Esophagus squamous epithelium (tissue), 5 donors: ENCODE results near the gene KIF1A. TPM values are rescaled to one million over a fixed set of nuclear protein-coding genes. Genes with fewer than 3 reads are reported as not detected.

Experiments
- DNase-seq: peaks from one replicate; lab custom pipeline; 2025; lab: John Stamatoyannopoulos, UW
- H3K27ac ChIP-seq, 4 donors: fragments of 200-600 bp; sonication (generic); one replicate each; pipeline ENCODE4 v1.5.1; 2016 to 2019; ENCODE audit warnings: mild to moderate bottlenecking in 1 of 4
- H3K27me3 ChIP-seq, 4 donors: fragments of 200-600 bp; sonication (generic); 1 replicate in 3 of 4; 2 replicates in 1 of 4; pipeline versions ENCODE4 v1.5.1 to v1.6.0; 2017 to 2021; ENCODE audit warnings: antibody characterized with exemption in 1 of 4
- H3K36me3 ChIP-seq, 3 donors: fragments of 200-600 bp; sonication (generic); one replicate each; pipeline ENCODE4 v1.5.1; 2016 to 2019
- H3K4me1 ChIP-seq, 3 donors: fragments of 200-600 bp; sonication (generic); one replicate each; pipeline ENCODE4 v1.5.1; 2017 to 2019
- H3K4me3 ChIP-seq, 4 donors: fragments of 200-600 bp; sonication (generic); 1 replicate in 3 of 4; 2 replicates in 1 of 4; pipeline ENCODE4 v1.5.1; 2016 to 2019; ENCODE audit warnings: mild to moderate bottlenecking in 2 of 4, moderate library complexity in 1 of 4
- H3K9me3 ChIP-seq, 3 donors: fragments of 200-600 bp; sonication (generic); one replicate each; pipeline ENCODE4 v1.5.1; 2016 to 2019
- CTCF ChIP-seq, 6 experiments: fragments of 450-650 bp in 4 of 6; fragments of 200-600 bp in 2 of 6; sonication (generic) in 2 of 6; IDR thresholded peaks; one replicate each; pipeline ENCODE4 v1.5.1; 2016 to 2019; ENCODE audit warnings: antibody characterized with exemption in 6 of 6, mild to moderate bottlenecking in 4 of 6, moderate library complexity in 4 of 6
- POLR2A ChIP-seq, 4 donors: fragments of 450-650 bp; IDR thresholded peaks; one replicate each; pipeline ENCODE4 v1.6.1; 2017; ENCODE audit warnings: antibody characterized with exemption in 4 of 4, mild to moderate bottlenecking in 4 of 4, moderate library complexity in 3 of 4
- WGBS, 2 donors: methylation state at CpG; one replicate each; pipeline ENCODE4 v1.1.5; 2018; 5-methylcytosine and 5-hydroxymethylcytosine counted together
- intact Hi-C: fragments of 100-400 bp; cut with DNase I; formaldehyde crosslinking; loops from one replicate; pipeline ENCODE4 v1.15.0; 2022
- total RNA-seq, 4 donors: library from RNA; depleted of rRNA; stranded (reverse); fragments of >200 nt; gene quantifications; one replicate each; pipeline ENCODE4 v1.1.0, GENCODE V29; 2016
- donor health status: DM: yes; HTN: yes; CAD: no.

Gene KIF1A
- total RNA-seq, 4 donors from 2014 or later: 0.15 TPM; not detected in 3

GRCh38 chr2:240705204-240705791 is 114.7 kb downstream of the KIF1A start:
- Histone ChIP-seq H3K36me3 (no peaks in the 10 kb centered on the region), H3K9me3 (no peaks in the 10 kb centered on the region), H3K27ac (no peak overlapping the region), H3K4me1 (no peaks in the 10 kb centered on the region), H3K4me3 (no peak overlapping the region), H3K27me3 (peaks cover 0 to 84% (median 0%) of the 10 kb centered on the region in 4 donors)
- intact Hi-C loops: loop anchor here (10.0 kb wide), 1 partner anchor 200 kb away; no protein-coding TSS in a partner anchor
- no peak for DNase-seq
- TF ChIP-seq CTCF (IDR thresholded peaks at IDR 0.05) (no peak), POLR2A (IDR thresholded peaks at IDR 0.05) (no peak)
- WGBS, 2 donors: 58 to 68% methylated on average over 11 to 12 of the region's 12 CpGs

- H3K27me3 ChIP-seq: peaks cover 0 to 85% (median 0%) of the 10 kb centered on the region in 4 donors
- WGBS, 2 donors: 49 to 67% methylated on average over 15 to 16 of the region's 19 CpGs
- H3K9me3 ChIP-seq: no peaks in the 10 kb centered on the region
- no peak overlapping the region for H3K27ac ChIP-seq
- no peaks in the 10 kb centered on the region for H3K4me1 ChIP-seq
- H3K4me3 ChIP-seq: no peak overlapping the region
- no peaks in the 10 kb centered on the region for H3K36me3 ChIP-seq
- TF ChIP-seq CTCF (IDR thresholded peaks at IDR 0.05) (no peak), POLR2A (IDR thresholded peaks at IDR 0.05) (no peak)
- DNase-seq: no peak
- intact Hi-C loops: loop anchor here (10.0 kb wide), 1 partner anchor 200 kb away; no protein-coding TSS in a partner anchor
These were observed 115.4 kb downstream of the KIF1A start for GRCh38 chr2:240704651-240705050.

- H3K4me3 ChIP-seq: no peak overlapping the region
- no peaks in the 10 kb centered on the region for H3K36me3 ChIP-seq
- H3K9me3 ChIP-seq: no peaks in the 10 kb centered on the region
- WGBS, 2 donors: 48 to 53% methylated on average over 8 of the region's 18 CpGs
- no peak for DNase-seq
- no peak for TF ChIP-seq POLR2A (IDR thresholded peaks at IDR 0.05)
- H3K4me1 ChIP-seq: no peaks in the 10 kb centered on the region
- intact Hi-C loops: loop anchor here (10.0 kb wide), 1 partner anchor 199 kb away; no protein-coding TSS in a partner anchor
- H3K27ac ChIP-seq: no peak overlapping the region
- H3K27me3 ChIP-seq: peaks cover 0 to 79% (median 0%) of the 10 kb centered on the region in 4 donors
These were observed 116.3 kb downstream of the KIF1A start for GRCh38 chr2:240703417-240704341.

GRCh38 chr2:240702640-240703011 is 117.4 kb downstream of the KIF1A start:
- TF ChIP-seq CTCF (IDR thresholded peaks at IDR 0.05) (no peak), POLR2A (IDR thresholded peaks at IDR 0.05) (no peak)
- 63 to 84% methylated on average over 8 of the region's 9 CpGs for WGBS, 2 donors
- H3K4me3 ChIP-seq: no peak overlapping the region
- H3K27me3 ChIP-seq: peaks cover 0 to 71% (median 0%) of the 10 kb centered on the region in 4 donors
- no peaks in the 10 kb centered on the region for H3K4me1 ChIP-seq
- no peak for DNase-seq
- intact Hi-C loops: loop anchor here (10.0 kb wide), 1 partner anchor 198 kb away; no protein-coding TSS in a partner anchor
- no peaks in the 10 kb centered on the region for H3K9me3 ChIP-seq
- H3K27ac ChIP-seq: no peak overlapping the region
- no peaks in the 10 kb centered on the region for H3K36me3 ChIP-seq

- H3K4me3 ChIP-seq: no peak overlapping the region
- H3K27me3 ChIP-seq: peaks cover 0 to 65% (median 0%) of the 10 kb centered on the region in 4 donors
- no peaks in the 10 kb centered on the region for H3K4me1 ChIP-seq
- no peak for DNase-seq
- TF ChIP-seq CTCF (IDR thresholded peaks at IDR 0.05) (no peak), POLR2A (IDR thresholded peaks at IDR 0.05) (no peak)
- intact Hi-C loops: loop anchor here (10.0 kb wide), 1 partner anchor 197 kb away; no protein-coding TSS in a partner anchor
- WGBS, 2 donors: 81 to 82% methylated on average over 10 to 12 of the region's 30 CpGs
- H3K9me3 ChIP-seq: no peaks in the 10 kb centered on the region
- no peak overlapping the region for H3K27ac ChIP-seq
- H3K36me3 ChIP-seq: no peaks in the 10 kb centered on the region
These were observed 118.0 kb downstream of the KIF1A start for GRCh38 chr2:240701736-240702639.
